Liver (tissue), 9 donors: ENCODE measurements around the gene RHOV. TPM values are rescaled to one million over a fixed set of nuclear protein-coding genes. Genes with fewer than 3 reads are reported as not detected.

Experiments
- DNase-seq: peaks from one replicate; pipeline ENCODE4 v3.0.0-alpha.2; 2017; ENCODE audit warnings: low spot score
- H3K27ac ChIP-seq, 2 donors: one replicate each; pipeline ENCODE4 v1.7.0; 2013; ENCODE audit warnings: inconsistent platforms in 2 of 2, low read length in 2 of 2, control low read depth in 1 of 2, low read depth in 1 of 2, mild to moderate bottlenecking in 1 of 2
- H3K27me3 ChIP-seq, 4 donors: one replicate each; pipeline versions ENCODE4 v1.6.1 to v1.7.0; 2013; ENCODE audit warnings: low read length in 3 of 4, inconsistent platforms in 1 of 4, mild to moderate bottlenecking in 1 of 4, moderate library complexity in 1 of 4; ENCODE audit not compliant: control insufficient read depth in 4 of 4, insufficient read depth in 4 of 4
- H3K36me3 ChIP-seq, 4 donors: one replicate each; pipeline versions ENCODE4 v1.6.1 to v1.7.0; 2013; ENCODE audit warnings: low read length in 3 of 4, mild to moderate bottlenecking in 3 of 4, low read depth in 1 of 4, moderate library complexity in 1 of 4; ENCODE audit not compliant: control insufficient read depth in 4 of 4, insufficient read depth in 3 of 4
- H3K4me1 ChIP-seq, 4 donors: one replicate each; pipeline versions ENCODE4 v1.6.1 to v1.7.0; 2013; ENCODE audit warnings: low read length in 3 of 4, mild to moderate bottlenecking in 3 of 4, moderate library complexity in 1 of 4; ENCODE audit not compliant: control insufficient read depth in 4 of 4, insufficient read depth in 4 of 4
- H3K4me3 ChIP-seq, 3 donors: one replicate each; pipeline versions ENCODE4 v1.6.1 to v1.7.0; 2013; ENCODE audit warnings: low read length in 3 of 3, control low read depth in 1 of 3, low read depth in 1 of 3, mild to moderate bottlenecking in 1 of 3
- H3K9ac ChIP-seq, 2 donors: one replicate each; pipeline ENCODE4 v1.7.0; 2013; ENCODE audit warnings: low read length in 2 of 2, mild to moderate bottlenecking in 2 of 2, moderate library complexity in 2 of 2, control low read depth in 1 of 2, low read depth in 1 of 2
- H3K9me3 ChIP-seq, 4 donors: one replicate each; pipeline versions ENCODE4 v1.6.1 to v1.7.0; 2013; ENCODE audit warnings: low read length in 3 of 4; ENCODE audit not compliant: control insufficient read depth in 4 of 4
- ATF3 ChIP-seq: IDR thresholded peaks from 2 replicates; pipeline ENCODE4 v1.6.1; 2016; ENCODE audit warnings: antibody characterized with exemption
- CTCF ChIP-seq: fragments of 150-350 bp; IDR thresholded peaks from 2 replicates; pipeline ENCODE4 v1.5.1; 2017; ENCODE audit warnings: improper control_type of control experiment, low read depth, low read length; ENCODE audit not compliant: missing input control
- EGR1 ChIP-seq, 2 donors: IDR thresholded peaks; 2 replicates each; pipeline ENCODE4 v1.6.1; 2016 to 2018; ENCODE audit warnings: antibody characterized with exemption in 2 of 2, low read depth in 2 of 2
- FOXA1 ChIP-seq: IDR thresholded peaks from 2 replicates; pipeline ENCODE4 v1.6.1; 2016; ENCODE audit warnings: antibody characterized with exemption
- FOXA2 ChIP-seq: IDR thresholded peaks from 2 replicates; pipeline ENCODE4 v1.6.1; 2016; ENCODE audit warnings: antibody characterized with exemption
- GABPA ChIP-seq, 2 donors: IDR thresholded peaks in 1 of 2; conservative IDR thresholded peaks in 1 of 2; 2 replicates each; pipeline ENCODE4 v1.6.1; 2016; ENCODE audit warnings: antibody characterized with exemption in 2 of 2, mild to moderate bottlenecking in 1 of 2, moderate library complexity in 1 of 2
- HNF4A ChIP-seq, 2 donors: conservative IDR thresholded peaks; 2 replicates each; pipeline ENCODE4 v1.6.1; 2016; ENCODE audit warnings: antibody characterized with exemption in 2 of 2, mild to moderate bottlenecking in 2 of 2
- HNF4G ChIP-seq: IDR thresholded peaks from 2 replicates; pipeline ENCODE4 v1.6.1; 2016; ENCODE audit warnings: antibody characterized with exemption
- JUND ChIP-seq, 2 donors: IDR thresholded peaks; 2 replicates each; pipeline ENCODE4 v1.6.1; 2016; ENCODE audit warnings: antibody characterized with exemption in 2 of 2
- MAX ChIP-seq: IDR thresholded peaks from 2 replicates; pipeline ENCODE4 v1.6.1; 2016; ENCODE audit warnings: antibody characterized with exemption
- NR2F2 ChIP-seq: IDR thresholded peaks from 2 replicates; pipeline ENCODE4 v1.6.1; 2016; ENCODE audit warnings: antibody characterized with exemption
- RAD21 ChIP-seq, 2 donors: IDR thresholded peaks; 2 replicates each; pipeline ENCODE4 v1.6.1; 2016; ENCODE audit warnings: antibody characterized with exemption in 2 of 2, mild to moderate bottlenecking in 2 of 2
- REST ChIP-seq: IDR thresholded peaks from 2 replicates; pipeline ENCODE4 v1.6.1; 2016; ENCODE audit warnings: antibody characterized with exemption, mild to moderate bottlenecking
- SP1 ChIP-seq: IDR thresholded peaks from 2 replicates; pipeline ENCODE4 v1.6.1; 2018; ENCODE audit warnings: antibody characterized with exemption, mild to moderate bottlenecking
- TAF1 ChIP-seq: conservative IDR thresholded peaks from 2 replicates; pipeline ENCODE4 v1.6.1; 2016; ENCODE audit warnings: antibody characterized with exemption, mild to moderate bottlenecking
- YY1 ChIP-seq: IDR thresholded peaks from 2 replicates; pipeline ENCODE4 v1.6.1; 2016; ENCODE audit warnings: antibody characterized with exemption, mild to moderate bottlenecking
- WGBS: extraction: QIAGEN DNeasy Blood & Tissue Kit; methylation state at CpG from one replicate; pipeline ENCODE4 v1.1.7; 2013; 5-methylcytosine and 5-hydroxymethylcytosine counted together
- polyA plus RNA-seq, 2 donors: library from polyadenylated mRNA; stranded (reverse) in 1 of 2; unstranded in 1 of 2; fragments of 200-250 nt in 1 of 2; fragments of >200 nt in 1 of 2; fragmentation: Nextera tagmentation in 1 of 2; extraction: Ambion mirVana in 1 of 2; gene quantifications; one replicate each; pipeline versions ENCODE4 v1.2.1 to v1.2.3, GENCODE V29; 2013 to 2015
- total RNA-seq, 2 donors: library from RNA; depleted of rRNA; stranded (reverse); fragments of >200 nt; gene quantifications; one replicate each; pipeline ENCODE4 v1.2.3, GENCODE V29; 2014
- TF ChIP-seq, protein P1 (sequence below): IDR thresholded peaks from 2 replicates; pipeline ENCODE4 v1.6.1; 2016; ENCODE audit warnings: antibody characterized with exemption
- donor health status: healthy.
- donor health status: healthy.
- donor health status: healthy.
- donor health status: healthy.
- donor health status: healthy.

The RHOV gene
- total and polyA plus RNA-seq, 4 donors, result 0.05 TPM; not detected in 3

DNA sequence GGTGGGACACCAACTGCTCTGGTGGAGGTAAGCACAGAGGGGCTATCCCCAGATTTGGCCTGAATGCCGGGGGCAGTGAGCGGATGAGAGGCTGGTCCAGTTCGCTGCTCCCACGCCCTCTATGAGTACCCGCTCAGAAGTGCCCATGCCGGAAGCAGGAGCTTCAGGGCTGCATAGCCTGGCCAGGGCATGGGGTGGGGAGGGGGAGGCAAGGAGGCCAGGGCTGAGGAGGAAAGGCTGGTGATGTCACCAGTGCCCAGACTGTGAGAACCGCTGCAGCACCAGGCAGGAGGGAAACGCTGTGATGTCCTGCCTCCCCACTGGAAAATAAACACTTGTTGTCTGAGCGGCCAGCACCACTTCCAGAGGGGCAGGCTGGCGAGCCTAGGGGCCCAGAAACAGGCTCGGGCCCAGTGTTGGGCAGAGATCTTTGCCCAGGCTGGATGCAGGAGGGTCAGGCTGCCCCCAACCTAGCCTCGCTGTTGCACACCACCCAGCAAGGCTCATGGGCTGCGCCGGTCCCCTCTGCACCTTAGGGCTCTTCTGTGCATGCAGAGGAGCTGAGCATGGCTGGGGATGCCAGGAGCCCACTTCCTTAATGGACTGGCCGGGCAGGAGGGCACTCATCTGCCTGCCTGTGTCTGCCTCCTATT lies 44.2 kb upstream of the RHOV start:
- H3K27ac ChIP-seq, result peak overlapping the region in 1 of 2 donors; percentile 54
- TF ChIP-seq REST, result no peak
- no peak for TF ChIP-seq FOXA1
- TF ChIP-seq RAD21 (IDR thresholded peaks at IDR 0.05), result no peak
- peaks cover 0 to 6% (median 1%) of the 10 kb centered on the region in 4 donors for H3K4me1 ChIP-seq
- WGBS, result 83% methylated on average over 15 of the region's 15 CpGs
- H3K9ac ChIP-seq, result no peak overlapping the region
- H3K36me3 ChIP-seq, result no peaks in the 10 kb centered on the region
- H3K27me3 ChIP-seq, result no peaks in the 10 kb centered on the region
- no peaks in the 10 kb centered on the region for H3K9me3 ChIP-seq
- no peak for DNase-seq
- no peak overlapping the region for H3K4me3 ChIP-seq

- peaks cover 0 to 6% (median 1%) of the 10 kb centered on the region in 4 donors for H3K4me1 ChIP-seq
- no peak for TF ChIP-seq FOXA1
- no peak for TF ChIP-seq SP1
- no peak for TF ChIP-seq HNF4G
- no peak for TF ChIP-seq RAD21 (IDR thresholded peaks at IDR 0.05)
- TF ChIP-seq, protein P1, sequence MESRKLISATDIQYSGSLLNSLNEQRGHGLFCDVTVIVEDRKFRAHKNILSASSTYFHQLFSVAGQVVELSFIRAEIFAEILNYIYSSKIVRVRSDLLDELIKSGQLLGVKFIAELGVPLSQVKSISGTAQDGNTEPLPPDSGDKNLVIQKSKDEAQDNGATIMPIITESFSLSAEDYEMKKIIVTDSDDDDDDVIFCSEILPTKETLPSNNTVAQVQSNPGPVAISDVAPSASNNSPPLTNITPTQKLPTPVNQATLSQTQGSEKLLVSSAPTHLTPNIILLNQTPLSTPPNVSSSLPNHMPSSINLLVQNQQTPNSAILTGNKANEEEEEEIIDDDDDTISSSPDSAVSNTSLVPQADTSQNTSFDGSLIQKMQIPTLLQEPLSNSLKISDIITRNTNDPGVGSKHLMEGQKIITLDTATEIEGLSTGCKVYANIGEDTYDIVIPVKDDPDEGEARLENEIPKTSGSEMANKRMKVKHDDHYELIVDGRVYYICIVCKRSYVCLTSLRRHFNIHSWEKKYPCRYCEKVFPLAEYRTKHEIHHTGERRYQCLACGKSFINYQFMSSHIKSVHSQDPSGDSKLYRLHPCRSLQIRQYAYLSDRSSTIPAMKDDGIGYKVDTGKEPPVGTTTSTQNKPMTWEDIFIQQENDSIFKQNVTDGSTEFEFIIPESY, result no peak
- TF ChIP-seq FOXA2, result no peak
- TF ChIP-seq YY1, result no peak
- no peak for TF ChIP-seq HNF4A (conservative IDR thresholded peaks at IDR 0.05)
- no peak for TF ChIP-seq REST
- TF ChIP-seq NR2F2, result no peak
- no peak for TF ChIP-seq TAF1
- no peak for TF ChIP-seq CTCF
- no peak for TF ChIP-seq EGR1 (IDR thresholded peaks at IDR 0.05; ENCODE audit: low read depth in 2 of 2)
- no peak for TF ChIP-seq JUND (IDR thresholded peaks at IDR 0.05)
- TF ChIP-seq GABPA (IDR thresholded peaks at IDR 0.05 in 1 of 2, conservative IDR thresholded peaks at IDR 0.05 in 1 of 2), result no peak
- no peak for TF ChIP-seq MAX
- no peak for TF ChIP-seq ATF3
- DNase-seq, result no peak
- H3K27ac ChIP-seq, result no peak overlapping the region
- no peaks in the 10 kb centered on the region for H3K9me3 ChIP-seq
- H3K4me3 ChIP-seq, result no peak overlapping the region
- H3K9ac ChIP-seq, result no peak overlapping the region
- H3K36me3 ChIP-seq, result no peaks in the 10 kb centered on the region
- H3K27me3 ChIP-seq, result no peaks in the 10 kb centered on the region
- WGBS, result 77% methylated on average over 11 of the region's 11 CpGs
These were observed 43.6 kb upstream of the RHOV start for GRCh38 chr15:40917585-40917984.
